Muscle of leg (tissue), 11 donors: ENCODE measurements around the gene ZNF426. TPM values are rescaled to one million over a fixed set of nuclear protein-coding genes. Genes with fewer than 3 reads are reported as not detected.
A peak's percentile ranks its signal among the peaks of the same experiment; 100 is the strongest.

Experiments used
- DNase-seq: peaks from one replicate; pipeline ENCODE4 v3.0.0; 2013
- H3K27ac ChIP-seq: one replicate; pipeline ENCODE4 v1.5.1; 2013; ENCODE audit warnings: mild to moderate bottlenecking, low read length, control low read depth
- H3K27me3 ChIP-seq: one replicate; pipeline ENCODE4 v1.6.1; 2013; ENCODE audit warnings: low read length; ENCODE audit not compliant: control insufficient read depth, insufficient read depth
- H3K36me3 ChIP-seq: one replicate; pipeline ENCODE4 v1.6.1; 2013; ENCODE audit warnings: low read length; ENCODE audit not compliant: control insufficient read depth, insufficient read depth
- H3K4me1 ChIP-seq: one replicate; pipeline ENCODE4 v1.6.1; 2013; ENCODE audit warnings: low read length; ENCODE audit not compliant: control insufficient read depth, insufficient read depth
- H3K4me3 ChIP-seq: one replicate; pipeline ENCODE4 v1.5.1; 2013; ENCODE audit warnings: low read length, control low read depth
- H3K9me3 ChIP-seq: replicated peaks from 2 replicates; pipeline ENCODE4 v1.6.1; 2013; ENCODE audit warnings: low read depth, low read length; ENCODE audit not compliant: control insufficient read depth
- WGBS: methylation state at CpG from one replicate; pipeline ENCODE4 v1.1.5; 2013; ENCODE audit warnings: missing lambda C conversion rate; ENCODE audit not compliant: insufficient coverage; 5-methylcytosine and 5-hydroxymethylcytosine counted together
- polyA plus RNA-seq, 8 donors: library from polyadenylated mRNA; unstranded; fragments of 120-200 nt; gene quantifications; one replicate each; pipeline versions ENCODE4 v1.2.1 to v1.2.3, GENCODE V29; 2013; ENCODE audit warnings: inconsistent platforms in 1 of 8, low replicate concordance in 1 of 8; ENCODE audit not compliant: insufficient read length in 8 of 8, insufficient read depth in 1 of 8
- total RNA-seq: library from RNA; stranded (reverse); fragments of 120-200 nt; gene quantifications from one replicate; pipeline ENCODE4 v1.2.4, GENCODE V29; 2013

The ZNF426 gene
- total and polyA plus RNA-seq, 9 donors: 7.2 to 19.5 (median 11.1) TPM

DNA sequence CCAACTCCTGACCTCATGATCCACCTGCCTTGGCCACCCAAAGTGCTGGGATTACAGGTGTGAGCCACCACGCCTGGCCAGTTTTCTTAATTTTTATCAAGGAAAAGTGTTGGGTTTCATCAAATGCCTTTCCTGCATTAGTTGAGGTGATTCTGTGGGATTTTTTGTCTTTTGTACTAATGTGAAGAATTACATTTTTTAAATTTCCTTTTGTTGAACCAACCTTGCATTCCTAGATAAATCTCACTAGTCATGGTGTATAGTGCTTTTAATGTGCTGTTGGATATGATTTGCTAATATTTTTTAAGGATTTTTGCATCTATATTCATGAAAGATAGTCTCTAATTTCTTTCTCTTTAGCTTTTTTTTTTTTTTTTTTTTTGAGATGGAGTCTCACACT lies 37.6 kb downstream of the ZNF426 start:
- no CpG with 5 or more reads among the region's 1 CpG for WGBS

DNA sequence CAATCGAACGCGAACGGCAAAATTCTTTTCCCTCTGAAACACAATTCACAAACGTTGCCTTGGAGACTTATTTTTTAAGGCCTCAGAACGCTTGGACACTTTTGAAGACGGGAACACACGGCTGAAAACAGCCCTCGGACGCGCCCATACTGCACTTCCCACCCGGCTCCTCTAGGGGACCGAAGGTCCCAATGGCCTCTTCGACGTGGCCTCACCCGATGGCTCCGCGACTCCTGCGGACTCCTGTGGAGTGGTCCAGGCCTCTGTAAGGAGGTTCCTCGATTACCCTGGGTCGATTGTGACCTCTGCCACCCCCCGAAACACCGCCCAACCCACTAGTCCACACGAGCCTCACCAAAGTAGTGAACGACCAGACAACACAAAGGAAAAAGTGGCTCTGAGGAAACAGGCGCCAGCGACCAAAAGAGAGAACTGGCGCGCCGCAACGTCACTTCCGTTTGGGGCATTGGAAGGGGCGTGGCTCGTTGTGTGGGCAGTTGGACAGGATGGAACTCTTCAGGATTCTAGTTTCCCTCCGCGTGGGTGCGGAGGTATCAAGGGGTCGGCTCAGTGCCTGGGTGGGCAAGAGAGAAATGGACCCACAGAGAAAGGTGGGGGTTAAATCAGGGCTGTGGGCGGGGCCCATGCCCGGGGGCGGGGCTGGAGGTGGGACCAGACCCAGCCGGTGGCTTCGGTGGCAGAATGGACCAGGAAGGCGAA lies 40.1 kb downstream of the ZNF426 start, which contains the start of gene ZNF560:
Gene ZNF560, minus strand, starts transcription at position 434 of the 720 bp plus-strand sequence. CDS start 23,303 bp downstream, outside the sequence.
- WGBS: 2% methylated on average over 32 of the region's 44 CpGs
- no peaks in the 10 kb centered on the region for H3K4me1 ChIP-seq
- H3K27me3 ChIP-seq: no peaks in the 10 kb centered on the region
- H3K4me3 ChIP-seq: no peak within 1 kb of the TSS
- H3K27ac ChIP-seq: no peak within 1 kb of the TSS
- no peaks in the 10 kb centered on the region for H3K36me3 ChIP-seq
- H3K9me3 ChIP-seq: peaks cover 34% of the 10 kb centered on the region
- DNase-seq: peak; percentile 0

More for the DNA sequence above, 37.6 kb downstream of the ZNF426 start:
- no peaks in the 10 kb centered on the region for H3K4me1 ChIP-seq
- no peak overlapping the region for H3K27ac ChIP-seq
- no peaks in the 10 kb centered on the region for H3K27me3 ChIP-seq
- H3K4me3 ChIP-seq: no peak overlapping the region
- H3K9me3 ChIP-seq: peaks cover 33% of the 10 kb centered on the region
- DNase-seq: no peak
- no peaks in the 10 kb centered on the region for H3K36me3 ChIP-seq

DNA sequence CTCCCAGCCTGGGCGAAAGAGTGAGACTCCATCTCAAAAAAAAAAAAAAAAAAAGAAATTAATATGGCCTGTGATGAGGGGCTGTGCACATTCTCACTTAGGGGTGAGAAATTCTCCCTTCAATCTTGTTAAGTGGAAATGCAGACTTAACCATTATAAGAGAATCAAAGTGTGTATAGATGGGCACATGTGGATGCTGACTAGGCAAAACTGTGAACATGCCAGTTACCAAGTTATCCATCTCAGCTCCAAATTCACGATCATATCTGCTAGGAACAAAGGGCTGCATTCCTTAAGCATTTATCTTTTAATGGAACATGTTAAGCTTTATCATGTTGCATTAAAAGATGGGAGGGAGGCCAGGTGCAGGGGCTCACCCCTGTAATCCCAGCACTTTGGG lies 44.3 kb downstream of the ZNF426 start:
- WGBS: no CpG with 5 or more reads among the region's 2 CpGs

DNA sequence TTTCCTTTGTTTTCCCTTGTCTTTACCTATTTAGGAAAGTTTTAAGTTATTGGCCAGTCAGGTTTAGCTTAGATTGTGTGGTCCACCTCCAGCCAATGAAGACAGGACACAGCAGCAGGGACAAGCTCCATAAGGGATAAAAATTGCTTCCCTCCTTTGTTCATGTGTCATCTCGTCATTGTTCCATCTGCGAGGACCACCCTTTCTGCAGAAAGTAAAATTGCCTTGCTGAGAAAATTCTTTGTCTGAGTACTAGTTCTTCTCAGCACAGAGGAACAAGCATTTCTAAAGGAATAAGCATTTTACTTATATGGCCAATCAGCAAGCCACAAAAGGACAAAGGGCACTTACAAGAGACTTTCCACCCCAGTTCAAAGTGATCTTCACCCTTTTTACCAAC lies 51.4 kb downstream of the ZNF426 start:
- Histone ChIP-seq H3K9me3 (peaks cover 23% of the 10 kb centered on the region), H3K4me3 (no peak overlapping the region), H3K27me3 (no peaks in the 10 kb centered on the region), H3K4me1 (no peaks in the 10 kb centered on the region), H3K27ac (no peak overlapping the region), H3K36me3 (no peaks in the 10 kb centered on the region)
- no peak for DNase-seq
- WGBS: no CpG with 5 or more reads among the region's 2 CpGs

More for the DNA sequence above, 44.3 kb downstream of the ZNF426 start:
- no peaks in the 10 kb centered on the region for H3K4me1 ChIP-seq
- no peaks in the 10 kb centered on the region for H3K36me3 ChIP-seq
- H3K27ac ChIP-seq: no peak overlapping the region
- no peak overlapping the region for H3K4me3 ChIP-seq
- peaks cover 26% of the 10 kb centered on the region for H3K9me3 ChIP-seq
- no peak for DNase-seq
- no peaks in the 10 kb centered on the region for H3K27me3 ChIP-seq

DNA sequence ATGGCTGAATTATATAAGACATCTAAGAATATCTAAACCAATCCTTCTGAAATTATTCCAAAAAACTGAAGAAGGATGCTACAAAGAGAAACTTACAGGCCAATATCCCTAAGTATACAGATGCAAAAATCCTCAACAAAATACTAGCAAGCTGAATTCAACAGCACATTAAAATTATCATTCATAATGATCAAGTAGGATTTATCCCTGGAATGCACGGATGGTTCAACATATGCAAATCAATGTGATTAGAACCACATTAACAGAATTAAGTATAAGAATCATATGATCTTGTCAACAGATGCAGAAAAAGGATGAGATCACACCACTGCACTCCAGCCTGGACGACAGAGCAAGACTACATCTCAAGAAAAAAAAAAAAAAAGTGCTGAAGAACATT lies 53.3 kb downstream of the ZNF426 start:
- peaks cover 22% of the 10 kb centered on the region for H3K9me3 ChIP-seq
- no peaks in the 10 kb centered on the region for H3K4me1 ChIP-seq
- no peak overlapping the region for H3K4me3 ChIP-seq
- no peak overlapping the region for H3K27ac ChIP-seq
- no peaks in the 10 kb centered on the region for H3K36me3 ChIP-seq
- DNase-seq: no peak
- no CpG with 5 or more reads among the region's 2 CpGs for WGBS
- no peaks in the 10 kb centered on the region for H3K27me3 ChIP-seq

DNA sequence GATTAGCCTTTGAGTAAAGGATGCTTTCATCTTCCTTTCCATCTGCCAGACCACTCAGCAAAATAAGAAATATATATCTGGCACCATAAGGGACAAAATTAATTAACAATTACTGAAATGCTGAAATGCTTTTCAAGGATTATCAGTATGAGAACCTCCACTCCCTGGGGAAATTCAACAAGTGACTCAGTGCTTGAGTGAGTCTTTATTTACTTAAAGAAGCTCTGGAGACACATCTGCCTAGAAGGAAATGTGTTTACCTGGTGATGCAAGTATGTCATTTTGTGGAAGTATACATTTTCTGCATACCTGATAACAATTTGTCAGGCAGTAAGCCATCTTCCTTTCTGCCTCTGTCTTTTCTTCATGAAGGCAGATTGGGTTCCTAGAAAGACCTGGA lies 63.5 kb downstream of the ZNF426 start:
- no peak for DNase-seq
- Histone ChIP-seq H3K36me3 (no peaks in the 10 kb centered on the region), H3K4me3 (no peak overlapping the region), H3K27ac (no peak overlapping the region), H3K27me3 (no peaks in the 10 kb centered on the region), H3K9me3 (peaks cover 6% of the 10 kb centered on the region), H3K4me1 (no peaks in the 10 kb centered on the region)

Other genes with a start within 250 kb of the ZNF426 start
- 5.2 TPM for gene ZNF699, start 228.8 kb downstream of the ZNF426 start, total RNA-seq
- gene ZNF699, start 228.8 kb downstream of the ZNF426 start, polyA plus RNA-seq: 1 to 10 TPM; 1.7 to 4.7 (median 3.6) TPM
- 29.3 TPM for gene ZNF559, start 214.5 kb downstream of the ZNF426 start, total RNA-seq
- gene ZNF559, start 214.5 kb downstream of the ZNF426 start, polyA plus RNA-seq: 10 to 100 TPM; 20.8 to 31.8 (median 25.8) TPM
- 5.6 TPM for gene ZNF177, start 175.6 kb downstream of the ZNF426 start, total RNA-seq
- 1 to 10 TPM; 2.9 to 6.7 (median 5.1) TPM for gene ZNF177, start 175.6 kb downstream of the ZNF426 start, polyA plus RNA-seq
- 15.3 TPM for gene ZNF266, start 103.1 kb downstream of the ZNF426 start, total RNA-seq
- gene ZNF266, start 103.1 kb downstream of the ZNF426 start, polyA plus RNA-seq: 10 to 100 TPM; 10.6 to 30.7 (median 21.1) TPM
- 0.13 TPM for gene ZNF560, start 40.0 kb downstream of the ZNF426 start, total RNA-seq
- gene ZNF560, start 40.0 kb downstream of the ZNF426 start, polyA plus RNA-seq: under 1 TPM in 7 of 8 donors, not detected in 1; 0.07 to 0.37 (median 0.23) TPM
- gene ZNF121, start 45.9 kb upstream of the ZNF426 start, total RNA-seq: 30.7 TPM
- gene ZNF121, start 45.9 kb upstream of the ZNF426 start, polyA plus RNA-seq: 10 to 100 TPM in 2 of 8 donors, 1 to 10 TPM in 6; 5.1 to 10.2 (median 8.2) TPM
- gene ZNF561, start 82.6 kb upstream of the ZNF426 start, total RNA-seq: 35.4 TPM
- gene ZNF561, start 82.6 kb upstream of the ZNF426 start, polyA plus RNA-seq: 10 to 100 TPM; 24.1 to 36.1 (median 33.3) TPM
- 41.8 TPM for gene ZNF562, start 136.5 kb upstream of the ZNF426 start, total RNA-seq
- gene ZNF562, start 136.5 kb upstream of the ZNF426 start, polyA plus RNA-seq: 10 to 100 TPM; 10.7 to 17.7 (median 15.5) TPM
- 11.7 TPM for gene ZNF846, start 230.1 kb upstream of the ZNF426 start, total RNA-seq
- gene ZNF846, start 230.1 kb upstream of the ZNF426 start, polyA plus RNA-seq: 10 to 100 TPM in 2 of 8 donors, 1 to 10 TPM in 6; 6.4 to 12.8 (median 7.7) TPM